HG03280 (cell line): ENCODE measurements around the gene SMTNL1.

ENCODE experiments used
- ATAC-seq: cut with Tn5 transposase; IDR thresholded peaks from one replicate; pipeline ENCODE4 v1.9.1; 2021; ENCODE audit warnings: mild to moderate bottlenecking, moderate library complexity; ENCODE audit not compliant: unreplicated experiment

SMTNL1 gene

DNA sequence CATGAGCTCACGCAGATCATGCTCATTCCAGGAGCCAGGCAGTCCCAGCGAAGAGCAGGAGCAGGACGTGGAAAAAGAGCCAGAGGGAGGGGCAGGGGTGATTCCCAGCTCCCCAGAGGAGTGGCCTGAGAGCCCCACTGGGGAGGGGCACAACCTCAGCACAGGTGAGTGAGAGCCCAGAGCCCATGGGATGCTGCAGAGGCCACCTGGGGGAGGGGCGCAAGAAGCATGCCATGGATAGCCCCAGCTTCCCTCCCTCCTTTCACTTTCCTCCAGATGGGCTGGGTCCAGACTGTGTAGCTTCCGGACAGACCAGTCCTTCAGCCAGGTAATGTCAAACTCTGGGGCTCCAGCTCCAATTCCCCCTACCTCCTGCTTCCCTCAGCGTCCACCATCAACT, 6.2 kb downstream of the SMTNL1 start:
- ATAC-seq: no peak

DNA sequence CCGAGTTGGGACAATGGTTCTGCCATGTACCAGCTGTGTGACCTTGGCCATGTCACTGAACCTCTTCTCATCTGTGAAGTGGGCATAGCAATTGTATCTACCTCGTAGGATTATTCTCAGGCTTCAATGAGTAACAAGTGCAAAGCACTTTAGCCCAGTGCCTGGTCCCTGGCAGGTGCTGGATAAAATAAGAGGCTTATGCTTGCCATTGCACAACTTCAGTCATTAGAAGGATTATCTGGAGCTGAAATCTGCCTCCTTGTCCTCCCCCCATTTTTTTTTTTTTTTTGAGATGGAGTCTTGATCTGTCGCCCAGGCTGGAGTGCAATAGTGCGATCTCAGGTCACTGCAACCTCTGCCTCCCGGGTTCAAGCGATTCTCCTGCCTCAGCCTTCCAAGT, 7.2 kb downstream of the SMTNL1 start:
- no peak for ATAC-seq

DNA sequence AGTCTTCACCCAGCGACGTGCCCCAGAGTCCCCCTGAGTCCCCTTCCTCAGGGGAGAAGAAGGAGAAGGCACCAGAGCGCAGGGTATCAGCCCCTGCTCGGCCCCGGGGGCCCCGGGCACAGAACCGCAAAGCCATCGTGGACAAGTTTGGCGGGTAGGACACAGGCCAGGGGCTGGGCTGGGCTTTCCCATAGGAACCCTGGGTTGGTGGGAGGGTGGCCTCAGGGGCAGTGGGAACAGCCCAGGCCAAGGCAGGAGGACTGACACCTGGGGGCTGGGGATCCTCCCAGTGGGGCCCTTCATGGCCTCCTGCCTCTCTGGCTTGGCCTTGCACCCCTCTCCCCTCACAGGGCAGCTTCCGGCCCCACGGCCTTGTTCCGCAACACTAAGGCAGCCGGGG, 8.5 kb downstream of the SMTNL1 start:
- ATAC-seq: no peak

DNA sequence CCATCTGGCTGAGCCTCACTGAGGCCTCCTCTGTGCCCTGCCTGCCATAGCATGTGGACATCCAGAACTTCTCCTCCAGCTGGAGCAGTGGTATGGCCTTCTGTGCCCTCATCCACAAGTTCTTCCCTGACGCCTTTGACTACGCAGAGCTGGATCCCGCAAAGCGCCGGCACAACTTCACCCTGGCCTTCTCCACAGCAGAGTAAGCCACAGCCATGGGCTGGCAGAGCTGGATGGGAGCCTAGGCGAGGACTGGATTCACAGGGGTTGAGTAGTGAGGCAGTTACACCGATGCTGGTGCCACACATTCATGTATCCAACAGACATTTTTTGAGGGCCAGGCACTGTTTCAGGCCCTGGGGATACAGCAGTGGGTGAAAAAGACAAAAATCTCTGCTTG, 9.1 kb downstream of the SMTNL1 start:
- no peak for ATAC-seq

DNA sequence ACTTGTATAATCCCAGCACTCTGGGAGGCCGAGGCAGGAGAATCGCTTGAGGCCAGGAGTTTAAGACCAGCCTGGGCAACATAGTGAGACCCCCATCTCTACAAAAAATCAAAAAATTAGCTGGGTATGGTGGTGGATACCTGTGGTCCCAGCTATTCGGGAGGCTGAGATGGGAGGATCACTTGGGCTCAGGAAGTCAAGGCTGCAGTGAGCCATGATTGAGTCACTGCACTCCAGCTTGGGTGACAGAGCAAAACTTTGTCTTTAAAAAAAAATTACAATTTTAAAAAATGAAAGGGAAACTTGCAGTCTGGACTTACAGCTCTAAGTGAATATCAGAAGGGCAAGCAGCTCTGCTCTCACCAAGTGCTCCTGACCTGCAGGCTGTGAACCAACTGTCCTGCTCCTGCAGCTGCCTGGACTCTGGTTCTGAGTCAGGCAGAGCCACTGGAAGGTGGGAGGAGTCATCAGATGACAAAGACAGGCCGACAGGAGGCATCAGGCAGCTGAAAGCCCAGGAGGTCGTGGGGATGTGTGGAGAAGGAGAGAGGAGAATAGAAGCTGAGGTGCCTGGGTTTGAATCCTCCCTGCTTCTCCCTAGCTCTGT, 9.6 kb downstream of the SMTNL1 start:
- ATAC-seq: peak; percentile 61

DNA sequence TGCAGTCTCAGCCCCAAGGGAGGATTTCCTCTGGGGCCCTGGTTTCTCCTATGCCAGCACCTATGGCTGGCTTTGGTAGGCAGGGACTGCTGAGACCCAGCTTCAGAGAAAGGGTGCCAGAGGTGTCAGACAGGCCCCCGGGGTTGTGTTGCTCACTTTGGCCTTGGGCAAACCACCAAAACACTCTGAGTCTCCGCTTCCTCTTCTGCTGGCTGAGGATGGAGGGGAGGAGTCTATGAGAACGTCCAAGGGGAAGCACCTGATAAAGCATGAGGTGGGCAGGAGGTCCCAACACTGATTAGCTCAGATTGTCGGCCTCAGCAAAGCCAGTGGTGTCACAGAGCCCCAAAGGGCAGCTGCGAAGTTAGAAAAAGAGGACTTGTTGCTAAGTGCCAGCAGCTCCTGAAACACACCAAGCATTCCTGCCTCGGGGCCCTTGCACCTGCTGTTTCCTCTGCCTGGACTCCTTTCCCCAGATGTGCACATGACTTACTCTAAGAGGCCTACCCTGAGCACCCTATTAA, 10.5 kb downstream of the SMTNL1 start:
- peak; percentile 78 for ATAC-seq

DNA sequence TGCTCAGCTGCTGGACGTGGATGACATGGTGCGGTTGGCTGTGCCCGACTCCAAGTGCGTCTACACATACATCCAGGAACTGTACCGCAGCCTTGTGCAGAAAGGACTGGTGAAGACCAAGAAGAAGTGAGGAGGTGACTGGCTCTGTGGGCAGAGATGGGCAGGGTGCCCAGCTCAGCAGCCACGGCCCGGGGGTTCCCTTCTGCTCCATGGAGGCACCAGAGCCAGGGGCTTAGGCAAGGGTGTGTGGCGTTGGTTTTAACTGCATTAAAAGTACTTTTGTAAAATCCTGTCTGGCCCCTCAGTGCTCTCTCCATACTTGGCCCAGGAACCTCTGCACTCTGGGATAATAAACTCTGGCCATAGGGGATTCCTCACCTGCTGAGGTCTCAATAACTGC, 12.6 kb downstream of the SMTNL1 start:
- no peak for ATAC-seq

DNA sequence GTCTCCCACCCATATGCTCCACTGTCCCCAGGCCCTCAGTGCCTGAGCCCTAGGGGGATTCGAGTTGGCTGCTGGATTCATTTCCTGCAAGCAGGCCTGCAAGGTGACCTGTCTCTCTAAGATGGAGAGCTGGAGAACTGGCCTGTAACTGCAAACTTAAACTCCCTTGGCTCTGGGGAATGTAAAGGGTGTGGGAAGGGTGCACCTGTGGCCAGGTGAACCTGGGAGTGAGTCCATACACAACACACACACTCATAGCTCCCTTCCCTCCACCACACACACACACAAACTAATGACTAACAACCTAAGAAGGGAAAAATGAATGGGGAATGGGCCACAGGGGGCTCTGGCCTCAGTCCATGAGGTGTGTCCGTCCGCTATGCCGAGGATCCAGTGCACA, 14.5 kb downstream of the SMTNL1 start:
- ATAC-seq: no peak

DNA sequence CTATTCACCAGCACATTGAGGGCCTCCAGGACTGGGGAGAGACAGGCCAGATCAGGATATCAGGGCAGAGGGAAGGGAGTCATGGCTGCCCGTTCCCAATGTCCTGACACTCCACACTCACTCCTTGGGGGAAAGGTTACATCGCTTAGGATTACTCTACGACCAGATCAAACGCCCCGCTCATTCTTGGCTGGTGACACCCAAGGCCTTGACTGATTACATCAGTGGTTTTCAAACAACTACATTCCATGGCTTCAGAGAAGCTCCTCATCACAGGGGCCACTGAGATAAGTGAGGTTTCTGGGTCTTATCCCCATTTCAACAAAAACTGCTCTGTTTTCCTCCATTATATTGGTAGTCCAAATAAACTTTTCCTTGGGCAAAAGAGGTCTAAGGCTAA, 15.1 kb downstream of the SMTNL1 start:
- ATAC-seq: no peak

DNA sequence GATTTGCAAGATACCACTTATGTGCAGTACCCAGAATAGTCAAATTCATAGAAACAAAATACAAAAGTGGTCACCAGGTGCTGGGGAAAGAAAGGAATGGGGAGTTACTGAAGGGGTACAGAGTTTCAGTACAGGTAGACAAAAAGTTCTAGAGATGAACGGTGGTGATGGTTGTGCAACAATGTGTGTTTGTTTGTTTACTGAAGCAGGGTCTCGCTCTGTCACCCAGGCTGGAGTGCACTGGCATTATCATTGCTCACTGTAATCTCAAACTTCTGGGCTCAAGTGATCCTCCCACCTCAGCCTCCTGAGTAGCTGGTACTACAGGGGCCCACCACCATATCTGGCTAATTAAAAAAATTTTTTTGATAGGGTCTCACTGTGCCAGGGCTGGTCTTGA, 18.0 kb downstream of the SMTNL1 start:
- no peak for ATAC-seq

DNA sequence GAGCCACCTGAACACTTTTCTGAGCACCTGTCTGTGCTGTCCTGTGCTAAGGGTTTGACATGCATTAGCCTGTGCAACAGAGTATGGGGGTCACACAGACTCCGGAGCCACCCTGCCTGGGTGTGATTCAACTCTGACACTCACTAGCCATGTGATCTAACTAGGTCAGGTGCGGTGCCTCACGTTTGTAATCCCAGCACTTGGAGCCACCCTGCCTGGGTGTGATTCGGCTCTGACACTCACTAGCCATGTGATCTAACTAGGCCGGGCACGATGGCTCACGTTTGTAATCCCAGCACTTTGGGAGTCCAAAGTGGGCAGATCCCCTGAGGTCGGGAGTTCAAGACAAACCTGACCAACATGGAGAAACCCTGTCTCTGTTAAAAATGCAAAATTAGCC, 18.6 kb downstream of the SMTNL1 start:
- no peak for ATAC-seq

DNA sequence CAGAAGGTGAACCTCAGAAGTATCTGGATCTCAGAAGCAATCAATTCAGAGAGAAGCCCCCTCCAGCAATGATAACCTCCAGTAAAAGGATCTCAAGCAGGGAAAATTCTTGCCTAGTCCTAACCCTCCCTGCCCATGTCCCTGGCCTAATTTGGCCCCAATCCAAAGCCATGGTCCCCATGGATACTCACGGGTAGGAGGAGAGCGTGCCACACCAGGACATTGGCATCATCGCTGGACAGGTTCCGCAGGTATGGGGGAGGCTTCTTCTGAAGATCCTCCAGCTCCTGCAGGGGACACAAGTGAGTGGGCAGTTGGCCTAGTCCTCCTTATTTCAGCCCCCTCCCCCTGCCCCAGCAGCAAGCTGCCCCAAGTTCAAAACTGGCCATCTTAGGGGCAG, 22.8 kb downstream of the SMTNL1 start:
- ATAC-seq: no peak

DNA sequence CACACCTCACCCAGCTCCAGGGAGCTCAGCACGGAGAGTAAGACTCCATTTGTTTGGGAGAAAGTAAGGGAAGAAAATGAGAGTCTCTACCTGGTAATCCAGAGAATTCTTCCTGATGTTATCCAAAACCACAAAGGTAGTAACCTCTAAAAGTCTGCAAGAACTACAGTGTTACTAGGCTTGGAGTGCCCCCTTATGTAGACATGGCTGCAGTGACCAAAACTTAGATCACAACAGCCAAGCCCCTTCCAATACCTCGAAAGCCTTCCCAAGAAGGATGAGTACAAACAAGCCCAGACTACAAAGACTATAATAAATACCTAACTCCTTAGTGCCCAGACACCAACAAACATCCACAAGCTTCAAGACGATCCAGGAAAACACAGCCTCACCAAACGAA, 25.2 kb downstream of the SMTNL1 start:
- ATAC-seq: no peak

DNA sequence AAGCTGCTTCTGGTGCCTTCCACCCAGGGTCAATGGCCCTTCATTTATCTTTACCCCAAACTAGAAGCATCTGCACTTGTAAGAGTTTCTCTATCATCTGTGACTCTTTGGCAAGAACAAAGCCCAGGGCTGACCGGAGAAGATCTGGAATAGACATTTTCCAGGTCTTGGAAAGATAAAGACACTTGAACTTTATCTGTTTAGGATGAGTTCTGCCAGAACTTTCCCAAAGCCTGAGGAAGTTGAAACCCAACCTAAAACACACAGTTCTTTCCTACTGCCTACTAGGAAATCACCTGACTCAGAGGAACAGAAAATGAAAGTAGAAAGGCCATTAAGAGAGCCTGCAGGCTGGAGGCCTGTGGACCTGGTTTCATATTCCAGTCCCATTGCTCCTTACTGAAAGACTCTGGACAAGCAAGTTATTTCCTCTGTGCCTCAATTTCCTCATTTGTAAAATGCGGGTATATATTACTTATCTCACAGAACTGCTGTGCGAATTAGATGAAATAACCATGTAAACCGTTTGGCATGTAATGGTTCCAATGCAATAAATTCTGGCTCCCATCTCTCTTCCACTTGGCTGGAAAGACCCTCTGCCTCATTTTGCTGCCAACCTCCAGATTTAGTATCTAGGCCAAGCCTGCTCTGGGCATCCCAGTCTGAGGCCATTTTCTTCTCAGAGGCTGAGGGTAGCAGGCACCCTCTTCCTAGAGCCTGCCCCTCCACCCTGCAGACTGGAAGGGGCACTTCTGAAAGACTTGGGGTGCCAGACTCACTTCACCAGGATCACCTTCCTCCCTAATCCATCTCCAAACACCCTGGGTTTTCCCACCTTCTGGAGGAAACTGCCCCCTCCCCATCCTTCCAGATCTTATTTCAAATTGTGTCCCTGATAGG, 28.9 kb downstream of the SMTNL1 start:
- ATAC-seq: peak; percentile 61

DNA sequence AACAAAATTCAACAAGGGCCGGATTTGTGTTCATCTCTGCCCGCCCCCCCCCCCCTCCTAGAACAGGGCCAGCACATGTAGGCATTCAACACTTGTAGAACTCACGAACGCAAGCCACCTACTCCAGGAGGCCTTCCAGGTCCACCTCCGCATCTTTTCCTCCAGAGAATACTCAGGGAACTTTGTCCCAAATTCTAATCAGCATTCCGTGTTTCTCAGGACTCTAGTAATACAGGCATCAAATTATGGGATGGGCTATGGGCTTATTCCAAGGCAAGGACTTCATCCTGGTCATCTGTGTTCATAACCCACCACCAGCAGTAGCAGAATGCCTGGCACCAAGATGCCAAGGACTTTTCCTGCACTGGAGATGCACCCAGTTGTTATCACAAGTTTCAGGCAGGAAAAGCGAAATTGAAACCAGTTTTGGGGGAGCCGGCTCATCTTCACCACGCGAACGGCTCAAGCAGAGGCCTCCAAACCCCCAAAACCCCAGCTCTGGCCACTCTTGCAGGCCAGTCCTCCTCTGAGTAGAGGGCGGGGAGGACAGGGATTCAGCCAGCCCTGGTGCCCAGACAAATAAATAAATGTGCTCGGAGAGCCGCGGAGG, 29.6 kb downstream of the SMTNL1 start:
- ATAC-seq: peak; percentile 8

DNA sequence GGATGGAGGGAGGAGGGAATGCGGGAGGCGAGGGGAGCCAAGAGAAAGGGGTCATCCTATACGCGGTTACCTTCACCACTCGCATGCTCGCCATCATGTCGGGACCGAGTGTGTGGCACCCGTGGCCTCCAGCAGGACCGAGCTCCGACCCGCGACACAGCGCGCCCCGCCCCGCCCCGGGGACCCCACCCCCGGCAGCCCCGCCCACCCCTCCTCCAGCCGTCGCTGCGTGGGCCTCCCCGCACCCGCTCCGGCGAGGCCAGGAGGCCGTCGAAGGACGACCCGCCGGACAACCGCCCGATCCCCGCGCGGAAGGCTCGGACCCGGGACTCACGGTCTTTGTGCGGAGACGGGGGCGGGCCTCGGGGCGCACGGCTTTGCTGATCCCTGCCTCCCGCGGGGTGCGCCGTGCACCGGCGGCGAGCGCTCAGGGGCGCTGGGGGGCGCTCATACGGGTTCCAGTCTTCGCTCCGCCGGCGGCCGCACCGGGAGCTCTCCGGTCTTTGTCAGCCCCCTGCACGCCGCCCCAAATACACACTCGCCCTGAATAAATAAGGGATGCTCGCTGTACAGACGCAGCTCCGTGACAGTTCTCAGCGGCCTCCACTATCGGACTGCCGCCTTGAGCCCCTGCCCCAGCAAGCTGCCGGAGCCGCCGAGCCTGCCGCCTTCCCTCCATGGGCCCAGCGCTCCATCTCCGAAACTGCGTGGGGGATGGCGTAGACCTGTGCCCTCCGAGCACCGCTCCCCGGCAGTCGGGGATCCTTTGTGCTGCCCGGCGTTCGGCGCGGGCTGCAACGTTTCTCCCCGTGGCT, 30.3 kb downstream of the SMTNL1 start, which contains the start of gene UBE2L6:
TSS of gene UBE2L6 (minus strand) at position 158 of the 815 bp plus-strand sequence. CDS start at position 97, 61 bp downstream.
- ATAC-seq: peak; percentile 67

DNA sequence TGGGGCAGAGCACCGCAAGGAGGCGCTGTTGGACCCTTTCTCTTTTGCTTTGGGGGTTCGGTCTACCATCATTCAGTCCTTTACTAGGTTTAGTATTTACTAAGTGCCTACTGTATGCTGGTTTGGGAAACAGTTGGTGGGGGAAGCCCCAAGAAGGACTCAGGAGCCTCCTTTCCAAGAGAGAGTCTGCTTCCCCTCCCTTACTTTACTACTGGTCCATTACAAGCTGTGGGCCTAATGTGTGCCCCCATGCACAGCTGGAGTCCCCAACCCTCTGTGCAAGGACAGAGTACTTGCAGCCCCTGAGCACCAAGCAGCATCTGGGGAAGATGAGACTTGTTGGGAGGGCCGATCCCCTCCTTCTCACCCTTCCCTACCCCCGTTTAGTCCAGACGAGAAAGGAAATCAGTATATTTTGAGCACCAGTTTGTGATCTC, 31.0 kb downstream of the SMTNL1 start:
- peak; percentile 18 for ATAC-seq

DNA sequence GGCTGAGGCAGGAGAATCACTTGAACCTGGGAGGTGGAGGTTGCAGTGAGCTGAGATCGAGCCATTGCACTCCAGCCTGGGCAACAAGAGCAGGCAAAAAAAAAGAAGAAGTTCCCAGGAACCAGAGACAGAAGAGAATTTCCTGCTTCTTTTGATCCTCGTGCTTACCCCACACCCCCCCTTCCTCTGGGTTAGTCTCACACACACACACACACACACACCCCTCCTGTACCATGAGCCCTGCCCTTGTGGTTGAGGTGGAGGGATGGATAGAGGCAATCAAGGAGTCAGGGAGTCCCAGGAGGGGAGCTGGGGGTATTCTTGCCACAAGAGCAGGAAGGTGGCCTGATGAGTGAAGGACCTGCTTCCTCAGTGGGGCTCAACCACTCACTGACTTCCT, 34.2 kb downstream of the SMTNL1 start:
- ATAC-seq: no peak

DNA sequence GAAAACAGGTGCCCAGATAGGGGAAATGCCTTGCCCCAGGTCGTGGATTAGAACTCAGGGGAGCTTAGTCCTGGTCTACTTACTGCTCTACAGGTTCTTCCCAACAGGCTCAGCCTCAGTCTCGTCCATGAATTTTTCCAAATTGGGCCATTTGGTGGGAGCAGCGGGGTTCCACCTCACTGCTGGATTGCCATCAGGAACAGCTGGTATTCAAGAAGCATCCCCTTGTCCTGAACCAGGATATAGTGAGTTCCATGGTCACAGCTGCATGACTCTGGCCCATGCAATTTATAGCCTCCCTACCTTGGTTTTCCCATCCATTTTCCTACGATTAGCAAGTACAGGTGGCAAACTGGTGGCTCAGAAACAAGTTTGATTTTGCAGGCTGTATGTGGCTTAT, 36.7 kb downstream of the SMTNL1 start:
- ATAC-seq: no peak

DNA sequence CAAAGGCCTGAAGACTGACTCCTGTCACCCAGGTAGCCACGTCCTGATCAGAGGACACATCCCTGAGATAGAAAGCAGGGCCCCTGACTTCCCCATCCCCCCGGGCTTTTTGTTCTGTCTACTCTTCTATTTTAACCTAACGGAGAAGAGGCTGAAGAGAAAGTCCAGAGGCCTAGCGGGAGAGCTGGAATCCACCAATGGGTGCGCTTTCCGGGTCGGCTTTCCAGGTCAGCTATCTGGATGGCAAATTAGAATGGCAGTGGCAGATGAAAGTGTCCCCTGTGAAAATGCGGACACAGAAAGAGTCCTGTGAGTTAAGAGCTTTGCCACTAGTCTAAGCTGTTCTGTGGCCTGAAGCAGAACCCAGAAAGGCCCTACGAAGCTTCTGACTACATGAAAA, 46.9 kb downstream of the SMTNL1 start:
- ATAC-seq: no peak

DNA sequence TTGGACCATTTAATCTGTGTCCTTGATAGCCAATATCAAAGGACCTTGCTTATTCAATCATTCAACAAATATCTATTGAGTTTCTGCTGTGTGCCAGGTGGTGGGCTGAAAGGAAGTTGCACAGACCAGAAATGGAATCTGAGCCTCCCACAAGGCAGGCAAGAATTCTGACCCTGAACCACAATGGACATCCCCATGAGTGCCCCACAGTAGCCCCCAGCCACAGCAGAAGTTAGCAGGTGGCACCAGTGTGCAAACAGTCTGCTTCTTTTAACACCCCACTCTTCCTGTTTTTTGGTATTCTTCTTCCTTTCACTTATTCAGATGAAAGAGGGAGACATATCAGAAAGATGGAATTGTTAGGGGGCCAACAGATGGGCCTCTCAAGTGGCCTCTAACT, 47.9 kb downstream of the SMTNL1 start:
- ATAC-seq: no peak
